Spinal cord (tissue), 10 donors: Measurements from ENCODE around the gene LHX4. TPM values are rescaled to one million over a fixed set of nuclear protein-coding genes. Genes with fewer than 3 reads are reported as not detected.

Experiments used
- DNase-seq, 6 donors: peaks; one replicate each; pipeline versions ENCODE4 v3.0.0 to v3.0.0-alpha.2; 2013 to 2015; ENCODE audit warnings: low spot score in 6 of 6, low read depth in 4 of 6
- H3K27ac ChIP-seq: one replicate; pipeline ENCODE4 v1.5.1; 2013; ENCODE audit warnings: low read depth, low read length, control low read depth
- H3K27me3 ChIP-seq: one replicate; pipeline ENCODE4 v1.6.1; 2013; ENCODE audit warnings: low read length; ENCODE audit not compliant: control insufficient read depth, insufficient read depth
- H3K36me3 ChIP-seq: one replicate; pipeline ENCODE4 v1.6.1; 2013; ENCODE audit warnings: low read length; ENCODE audit not compliant: control insufficient read depth, insufficient read depth
- H3K4me1 ChIP-seq: one replicate; pipeline ENCODE4 v1.6.1; 2013; ENCODE audit warnings: low read length; ENCODE audit not compliant: control insufficient read depth, insufficient read depth
- H3K4me3 ChIP-seq: one replicate; pipeline ENCODE4 v1.5.1; 2013; ENCODE audit warnings: low read depth, low read length, control low read depth
- H3K9me3 ChIP-seq: one replicate; pipeline ENCODE4 v1.6.1; 2013; ENCODE audit warnings: low read length; ENCODE audit not compliant: control insufficient read depth, insufficient read depth
- WGBS: methylation state at CpG from one replicate; pipeline ENCODE4 v1.1.5; 2013; ENCODE audit warnings: missing lambda C conversion rate; ENCODE audit not compliant: insufficient coverage; 5-methylcytosine and 5-hydroxymethylcytosine counted together
- polyA plus RNA-seq, 2 donors: library from polyadenylated mRNA; unstranded; fragments of 120-200 nt; gene quantifications; one replicate each; pipeline ENCODE4 v1.2.1, GENCODE V29; 2013; ENCODE audit not compliant: insufficient read length in 2 of 2
- total RNA-seq, 2 donors: library from RNA; depleted of rRNA in 1 of 2; stranded (reverse); fragments of 120-200 nt in 1 of 2; fragments of >200 nt in 1 of 2; gene quantifications; one replicate each; pipeline versions ENCODE4 v1.2.3 to v1.2.4, GENCODE V29; 2013 to 2014
- donor health status: healthy.

Gene LHX4
- total and polyA plus RNA-seq, 4 donors = 0.39 to 4.4 (median 2.5) TPM

- no peak overlapping the region for H3K27ac ChIP-seq
- 80% methylated on average over 10 of the region's 11 CpGs for WGBS
- H3K4me3 ChIP-seq = no peak overlapping the region
- H3K9me3 ChIP-seq = no peaks in the 10 kb centered on the region
- H3K4me1 ChIP-seq = peaks cover 7% of the 10 kb centered on the region
- DNase-seq = no peak
- no peaks in the 10 kb centered on the region for H3K36me3 ChIP-seq
- H3K27me3 ChIP-seq = peaks cover 55% of the 10 kb centered on the region
These were observed 10.3 kb upstream of the LHX4 start for GRCh38 chr1:180219776-180220175.

DNA sequence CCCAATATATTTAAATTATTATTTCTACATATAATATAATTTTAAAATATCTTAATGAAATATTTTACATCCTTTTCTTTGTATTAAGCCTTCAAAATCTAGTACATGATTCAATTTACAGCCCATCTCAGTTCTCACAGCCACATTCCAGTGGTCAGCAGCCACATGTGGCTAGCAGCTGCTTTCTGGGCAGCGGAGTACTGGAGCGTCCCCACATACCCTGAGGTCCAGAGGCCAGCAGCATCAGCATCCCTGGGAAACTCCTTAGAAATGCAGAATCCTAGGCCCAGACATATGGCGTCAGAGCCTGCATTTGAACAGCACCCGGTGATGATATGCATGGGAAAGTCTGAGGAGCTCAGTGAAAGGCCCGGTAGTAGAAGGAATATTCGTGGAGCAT, 8.6 kb upstream of the LHX4 start:
- Histone ChIP-seq H3K27ac (no peak overlapping the region), H3K9me3 (no peaks in the 10 kb centered on the region), H3K4me1 (peaks cover 7% of the 10 kb centered on the region), H3K4me3 (no peak overlapping the region), H3K27me3 (peaks cover 70% of the 10 kb centered on the region), H3K36me3 (no peaks in the 10 kb centered on the region)
- no peak for DNase-seq
- WGBS = 81% methylated on average over 3 of the region's 6 CpGs

- Histone ChIP-seq H3K27ac (no peak overlapping the region), H3K4me3 (no peak overlapping the region), H3K27me3 (peaks cover 80% of the 10 kb centered on the region), H3K36me3 (no peaks in the 10 kb centered on the region), H3K4me1 (peaks cover 12% of the 10 kb centered on the region), H3K9me3 (no peaks in the 10 kb centered on the region)
- 21% methylated on average over 2 of the region's 5 CpGs for WGBS
- DNase-seq = no peak
These were observed 5.2 kb upstream of the LHX4 start for GRCh38 chr1:180224902-180225301.

GRCh38 chr1:180225403-180225802, 4.7 kb upstream of the LHX4 start:
- Histone ChIP-seq H3K36me3 (no peaks in the 10 kb centered on the region), H3K27ac (no peak overlapping the region), H3K4me3 (no peak overlapping the region), H3K27me3 (peaks cover 80% of the 10 kb centered on the region), H3K4me1 (peaks cover 17% of the 10 kb centered on the region), H3K9me3 (no peaks in the 10 kb centered on the region)
- WGBS = no CpG with 5 or more reads among the region's 2 CpGs
- DNase-seq = no peak

GRCh38 chr1:180227861-180228647, 2.0 kb upstream of the LHX4 start:
- DNase-seq = peak in 2 of 6 donors; percentile 22 to 41
- Histone ChIP-seq H3K36me3 (no peaks in the 10 kb centered on the region), H3K27ac (no peak overlapping the region), H3K4me1 (peaks cover 32% of the 10 kb centered on the region), H3K9me3 (no peaks in the 10 kb centered on the region), H3K4me3 (no peak overlapping the region), H3K27me3 (peaks cover 87% of the 10 kb centered on the region)
- WGBS = 4% methylated on average over 6 of the region's 17 CpGs

- 1% methylated on average over 54 of the region's 57 CpGs for WGBS
- peaks cover 40% of the 10 kb centered on the region for H3K4me1 ChIP-seq
- peak in 2 of 6 donors; percentile 56 to 58 for DNase-seq
These were observed 1.2 kb upstream of the LHX4 start for GRCh38 chr1:180228648-180229482.

GRCh38 chr1:180230416-180230790, 339 bp downstream of the LHX4 start:
- Histone ChIP-seq H3K36me3 (no peaks in the 10 kb centered on the region), H3K4me3 (peak overlapping the region; percentile 31), H3K4me1 (peaks cover 53% of the 10 kb centered on the region), H3K9me3 (no peaks in the 10 kb centered on the region), H3K27me3 (peaks cover 96% of the 10 kb centered on the region), H3K27ac (no peak overlapping the region)
- peak in 1 of 6 donors; percentile 45 for DNase-seq
- WGBS = under 1% methylated on average over 28 of the region's 28 CpGs

More at GRCh38 chr1:180228648-180229482, 1.2 kb upstream of the LHX4 start:
- H3K27ac ChIP-seq = no peak overlapping the region
- no peaks in the 10 kb centered on the region for H3K36me3 ChIP-seq
- H3K9me3 ChIP-seq = no peaks in the 10 kb centered on the region
- peak overlapping the region; percentile 22 for H3K4me3 ChIP-seq
- peaks cover 94% of the 10 kb centered on the region for H3K27me3 ChIP-seq

DNA sequence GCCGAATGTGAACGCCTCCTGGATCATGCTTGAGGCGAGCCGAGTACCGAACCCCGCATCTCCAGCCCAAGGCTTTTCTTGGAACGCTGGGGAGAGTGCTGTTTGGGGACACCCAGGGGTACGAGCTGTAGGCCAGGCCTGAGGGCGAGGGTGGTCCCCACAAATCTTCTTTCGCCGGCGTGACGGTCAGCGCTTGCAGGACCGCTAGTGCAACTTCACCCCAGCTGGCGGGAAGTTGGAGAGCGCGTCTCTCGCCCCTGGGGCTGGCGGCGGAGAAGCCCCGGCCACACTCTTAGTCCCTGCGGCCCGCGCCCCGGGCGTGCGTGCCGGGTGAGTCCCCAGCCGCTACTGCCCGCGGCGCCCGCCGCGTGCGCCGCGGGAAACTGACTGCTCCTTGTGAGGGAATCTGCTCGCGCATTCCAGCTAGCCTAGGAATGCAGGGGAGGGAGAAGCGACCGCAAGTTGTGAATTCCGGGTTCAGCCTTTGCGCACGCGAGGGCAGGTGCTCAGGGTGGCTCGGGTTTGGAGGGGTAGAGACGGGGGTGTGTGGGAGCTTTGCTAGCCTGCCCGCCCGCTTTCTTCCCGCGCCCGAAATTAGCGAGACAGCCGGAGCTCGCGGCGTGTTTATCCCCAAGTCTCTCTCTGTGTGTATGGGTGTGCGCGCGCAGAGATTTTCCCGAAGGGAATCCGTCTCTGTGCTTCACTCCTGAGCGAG, 884 bp downstream of the LHX4 start:
- Histone ChIP-seq H3K9me3 (no peaks in the 10 kb centered on the region), H3K27ac (no peak overlapping the region), H3K4me3 (no peak overlapping the region), H3K36me3 (no peaks in the 10 kb centered on the region), H3K27me3 (peaks cover 96% of the 10 kb centered on the region), H3K4me1 (peaks cover 58% of the 10 kb centered on the region)
- WGBS = under 1% methylated on average over 65 of the region's 65 CpGs
- DNase-seq = peak in 2 of 6 donors; percentile 61 to 66

- H3K4me1 ChIP-seq = peaks cover 63% of the 10 kb centered on the region
- DNase-seq = peak in 2 of 6 donors; percentile 28 to 70
- no peak overlapping the region for H3K4me3 ChIP-seq
- H3K27ac ChIP-seq = no peak overlapping the region
- 0% methylated on average over 36 of the region's 37 CpGs for WGBS
- no peaks in the 10 kb centered on the region for H3K36me3 ChIP-seq
- H3K9me3 ChIP-seq = no peaks in the 10 kb centered on the region
- peaks cover 96% of the 10 kb centered on the region for H3K27me3 ChIP-seq
These were observed 1.4 kb downstream of the LHX4 start for GRCh38 chr1:180231506-180231921.
